GM18861 (cell line): ENCODE data around the gene GIMAP5.

Source experiments
- ATAC-seq: cut with Tn5 transposase; IDR thresholded peaks from one replicate; pipeline ENCODE4 v1.9.1; 2021; ENCODE audit not compliant: unreplicated experiment

Gene GIMAP5

DNA sequence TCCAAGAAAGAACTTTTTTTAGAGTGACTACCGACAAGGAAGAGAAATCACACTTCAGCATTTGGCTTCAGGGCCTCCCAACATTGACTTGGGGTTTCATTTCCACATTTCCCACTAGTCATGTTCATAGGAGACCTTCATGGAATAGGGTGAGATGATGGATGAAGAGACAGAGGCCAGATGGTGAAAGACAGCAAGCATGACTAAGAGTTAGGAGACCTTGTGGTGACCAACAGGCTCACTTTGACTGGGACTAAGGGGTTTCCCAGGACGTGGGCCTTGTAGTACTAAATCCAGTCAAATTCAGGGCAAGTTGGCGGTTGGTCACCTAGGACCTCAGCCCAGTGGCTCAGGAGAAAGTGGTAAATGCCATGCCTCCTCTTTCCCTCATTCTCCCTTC is 3.0 kb upstream of the GIMAP5 start:
- no peak for ATAC-seq

DNA sequence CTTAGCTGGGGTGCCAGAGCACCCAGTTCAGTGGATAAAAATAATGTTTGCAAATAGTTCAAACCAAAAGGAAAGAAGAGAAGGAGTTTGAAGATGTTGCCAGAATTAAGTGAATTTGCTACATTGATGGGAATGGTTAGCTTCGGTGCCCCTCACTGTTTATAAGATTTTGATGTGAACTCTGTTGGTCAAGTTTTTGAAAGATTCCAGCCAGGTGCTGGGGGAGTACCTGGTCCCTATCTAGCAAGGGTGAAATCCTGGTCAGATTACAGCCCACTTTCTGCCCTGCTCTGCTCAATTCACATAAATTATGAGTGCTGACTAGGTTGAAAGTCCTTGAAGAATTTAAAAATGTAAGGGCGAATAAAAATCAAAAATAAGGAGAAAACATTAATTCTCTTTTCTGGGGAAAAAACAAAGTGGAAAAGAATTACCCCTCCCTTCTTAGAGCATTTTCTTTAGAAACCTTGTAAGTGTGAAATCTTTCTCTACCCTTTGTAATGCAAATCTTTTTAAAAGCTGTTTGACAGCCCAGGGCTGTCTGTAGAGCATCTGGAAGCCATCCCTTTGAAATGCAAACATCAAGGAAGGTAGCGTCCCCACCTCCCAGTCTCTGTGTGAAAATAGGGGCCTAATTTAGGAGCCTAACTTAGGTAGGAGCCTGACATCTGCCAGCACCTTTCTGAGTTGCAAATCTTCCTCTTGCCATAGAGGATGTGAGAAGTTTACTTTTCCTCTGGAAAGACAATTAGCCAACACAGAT is 1.4 kb upstream of the GIMAP5 start:
- no peak for ATAC-seq

DNA sequence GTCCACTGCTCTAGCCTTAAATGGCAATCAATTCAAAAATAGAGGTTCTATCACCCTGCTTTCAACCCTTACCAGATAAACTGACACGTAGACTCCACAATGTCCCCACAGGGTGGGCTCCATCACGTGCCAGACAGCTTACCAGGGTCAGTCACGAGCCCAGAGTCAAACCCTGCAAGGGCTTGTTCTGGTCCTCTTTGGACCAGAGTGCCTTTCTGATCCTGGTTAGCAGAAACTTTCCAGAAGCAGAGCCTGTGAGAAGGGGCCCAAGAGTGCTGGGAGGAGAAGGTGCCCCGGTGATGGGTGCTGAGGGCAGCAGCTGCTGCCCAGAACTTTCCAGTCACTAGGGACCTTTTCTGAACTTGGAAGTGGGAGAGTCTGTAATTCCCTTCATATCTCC is 354 bp upstream of the GIMAP5 start:
- no peak for ATAC-seq

DNA sequence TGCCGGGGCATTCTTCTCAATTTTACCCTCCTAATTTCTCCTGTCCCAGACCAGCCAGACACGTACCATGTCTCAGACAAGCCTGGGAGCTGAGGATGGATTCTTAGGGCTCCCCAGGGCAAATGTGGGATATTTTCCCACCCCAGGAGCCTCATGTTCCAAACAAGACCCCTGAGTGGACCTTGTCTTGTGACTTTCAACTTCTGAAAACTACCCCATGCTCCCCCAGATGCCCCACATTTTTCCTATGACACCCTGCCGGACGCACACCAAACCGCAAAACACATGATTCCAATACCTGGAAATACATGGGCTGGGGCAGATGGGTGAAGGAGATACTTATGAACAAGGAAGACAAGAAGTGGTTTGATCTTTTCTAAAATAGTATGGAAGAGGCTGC is 874 bp downstream of the GIMAP5 start:
- ATAC-seq: no peak

DNA sequence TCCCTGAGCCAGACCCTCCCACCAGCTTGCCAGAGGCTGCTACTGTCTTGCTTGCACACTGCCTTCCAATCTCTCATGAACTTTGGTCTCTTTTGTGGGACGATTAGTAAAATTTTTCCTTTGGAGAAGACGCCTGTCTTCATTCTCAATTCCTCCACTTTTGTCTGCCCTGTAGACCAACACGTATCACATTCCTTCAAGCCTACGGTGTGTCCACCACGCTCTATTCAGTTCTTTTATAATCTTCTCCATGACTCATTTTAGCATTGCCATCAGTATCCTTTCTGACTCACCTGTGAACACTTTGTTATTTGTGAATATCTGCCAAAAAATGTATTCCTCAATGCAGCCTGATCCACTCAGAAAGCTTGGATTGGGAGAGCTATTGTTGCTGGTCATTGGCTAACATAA is 1.4 kb downstream of the GIMAP5 start:
- no peak for ATAC-seq

DNA sequence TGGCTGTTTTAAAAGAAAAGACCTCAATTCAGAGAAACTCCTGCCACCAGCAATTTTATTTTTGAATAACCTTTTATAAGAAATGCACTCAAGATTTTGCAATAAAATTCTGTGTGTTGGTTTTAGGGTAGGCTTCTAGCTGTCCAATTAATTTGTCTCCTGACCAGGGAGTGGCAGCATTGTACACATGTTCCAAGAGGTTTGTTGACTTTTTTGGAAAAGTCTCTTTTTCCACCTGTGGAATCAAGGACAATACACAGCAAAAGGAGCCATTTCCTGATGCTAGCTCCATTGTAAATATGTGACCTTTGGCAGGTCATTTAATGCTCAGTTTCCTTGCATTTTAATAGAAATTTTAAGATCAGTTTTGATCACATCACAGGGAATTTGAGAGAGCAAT is 1.8 kb downstream of the GIMAP5 start:
- no peak for ATAC-seq

DNA sequence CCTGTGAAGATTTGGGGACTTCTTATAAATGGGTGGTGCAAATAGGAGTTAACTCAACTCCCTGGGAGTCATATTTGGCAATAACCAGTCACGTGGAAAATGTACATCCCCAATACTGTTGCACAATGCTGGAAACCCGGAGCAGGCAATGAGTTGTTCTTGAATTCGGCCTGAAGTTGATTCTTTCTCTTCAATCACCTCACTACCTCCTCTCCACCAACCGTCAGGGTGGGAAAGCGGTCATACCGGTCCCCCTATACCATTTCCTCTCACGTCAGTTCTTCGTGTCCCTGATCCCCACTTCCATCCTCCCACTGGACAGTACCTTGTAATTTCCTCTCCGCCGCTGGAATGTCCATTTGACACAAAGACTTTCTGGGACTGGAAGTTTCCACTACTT is 2.8 kb downstream of the GIMAP5 start:
- ATAC-seq: no peak

DNA sequence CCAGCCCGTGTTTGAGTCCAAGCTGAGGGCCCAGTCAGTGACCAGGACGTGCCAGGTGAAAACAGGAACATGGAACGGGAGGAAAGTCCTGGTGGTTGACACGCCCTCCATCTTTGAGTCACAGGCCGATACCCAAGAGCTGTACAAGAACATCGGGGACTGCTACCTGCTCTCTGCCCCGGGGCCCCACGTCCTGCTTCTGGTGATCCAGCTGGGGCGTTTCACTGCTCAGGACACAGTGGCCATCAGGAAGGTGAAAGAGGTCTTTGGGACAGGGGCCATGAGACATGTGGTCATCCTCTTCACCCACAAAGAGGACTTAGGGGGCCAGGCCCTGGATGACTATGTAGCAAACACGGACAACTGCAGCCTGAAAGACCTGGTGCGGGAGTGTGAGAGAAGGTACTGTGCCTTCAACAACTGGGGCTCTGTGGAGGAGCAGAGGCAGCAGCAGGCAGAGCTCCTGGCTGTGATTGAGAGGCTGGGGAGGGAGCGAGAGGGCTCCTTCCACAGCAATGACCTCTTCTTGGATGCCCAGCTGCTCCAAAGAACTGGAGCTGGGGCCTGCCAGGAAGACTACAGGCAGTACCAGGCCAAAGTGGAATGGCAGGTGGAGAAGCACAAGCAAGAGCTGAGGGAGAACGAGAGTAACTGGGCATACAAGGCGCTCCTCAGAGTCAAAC is 5.2 kb downstream of the GIMAP5 start:
- no peak for ATAC-seq

DNA sequence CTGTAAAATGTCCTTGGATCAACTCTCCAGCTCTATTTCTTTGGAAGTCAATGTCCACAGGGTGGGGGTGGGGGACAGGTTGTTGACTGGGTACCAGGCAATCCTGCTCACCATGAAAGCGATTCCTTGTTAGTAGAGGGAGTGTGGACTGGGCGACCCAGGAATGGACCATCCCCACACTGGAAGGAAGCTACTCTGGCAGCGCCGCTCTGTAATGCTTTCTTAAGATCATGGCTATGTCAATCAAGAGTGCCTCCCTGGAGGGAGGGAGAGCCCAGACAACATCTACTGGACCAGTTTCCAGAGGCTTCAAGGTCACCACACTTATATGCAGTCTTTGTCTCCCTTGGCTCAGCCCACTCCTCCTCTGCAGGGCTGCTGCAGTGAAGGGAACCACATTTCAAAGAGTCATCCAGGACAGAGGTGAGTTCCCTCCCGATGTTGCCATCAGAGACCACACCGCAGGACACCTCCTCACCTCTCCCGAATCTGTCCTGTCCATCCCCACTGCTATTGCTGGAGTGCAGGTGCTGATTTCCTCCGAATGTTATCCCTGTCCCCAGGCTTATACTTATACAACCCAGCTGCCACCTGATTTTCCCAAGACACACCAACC is 6.9 kb downstream of the GIMAP5 start:
- ATAC-seq: no peak

DNA sequence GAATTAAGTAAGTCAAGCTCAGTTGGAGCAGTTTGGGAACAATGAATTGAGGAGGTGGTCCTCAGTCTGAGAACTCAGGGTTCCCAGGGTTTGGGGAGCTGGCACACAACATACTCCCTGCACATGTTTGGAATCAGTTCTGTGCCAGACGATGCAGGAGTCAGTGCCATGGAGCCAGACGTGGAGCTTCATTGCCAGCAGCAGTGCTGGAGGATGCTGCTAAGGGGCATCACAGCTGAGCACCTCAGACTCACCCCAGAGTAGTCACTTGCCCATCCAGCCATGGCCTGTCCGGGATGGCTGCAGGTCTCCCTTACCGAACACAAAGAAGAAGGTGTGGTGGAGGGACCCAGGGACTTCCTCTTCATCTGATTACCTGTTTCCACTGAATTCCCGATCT is 7.9 kb downstream of the GIMAP5 start:
- no peak for ATAC-seq

DNA sequence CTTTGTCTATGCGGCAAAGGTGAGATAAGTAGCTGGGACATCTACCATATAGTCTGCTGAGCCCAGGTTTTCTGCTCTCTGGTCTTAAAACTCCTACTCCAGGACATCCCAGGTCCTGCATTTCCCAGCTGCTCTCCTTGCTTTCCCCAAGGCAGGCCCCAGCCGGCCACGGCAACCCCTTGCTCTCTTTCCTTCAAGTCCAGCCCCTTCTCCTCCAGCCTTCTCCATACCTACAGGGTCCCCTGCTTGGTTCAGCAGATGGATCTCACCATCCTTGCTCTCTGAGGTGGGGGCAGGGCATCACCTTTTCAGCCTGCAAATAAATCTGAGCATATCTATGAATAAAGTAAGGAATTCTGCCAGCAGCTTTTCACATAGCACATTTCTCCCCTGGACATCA is 8.7 kb downstream of the GIMAP5 start:
- no peak for ATAC-seq

DNA sequence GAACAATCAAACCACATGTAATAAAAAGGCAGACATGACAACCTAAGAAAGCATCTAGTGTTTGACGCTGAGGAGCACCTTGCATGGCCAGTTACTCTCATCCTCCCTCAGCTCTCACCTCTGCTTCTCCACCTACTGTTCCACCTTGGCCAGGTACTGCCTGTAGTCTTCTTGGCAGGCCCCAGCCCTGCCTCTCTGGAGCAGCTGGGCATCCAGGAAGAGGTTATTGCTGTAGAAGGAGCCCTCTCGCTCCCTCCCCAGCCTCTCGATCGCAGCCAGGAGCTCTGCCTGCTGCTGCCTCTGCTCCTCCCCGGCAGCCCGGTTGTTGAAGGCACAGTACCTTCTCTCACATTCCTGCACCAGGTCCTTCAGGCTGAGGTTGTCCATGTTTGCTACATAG is 9.7 kb downstream of the GIMAP5 start:
- no peak for ATAC-seq

DNA sequence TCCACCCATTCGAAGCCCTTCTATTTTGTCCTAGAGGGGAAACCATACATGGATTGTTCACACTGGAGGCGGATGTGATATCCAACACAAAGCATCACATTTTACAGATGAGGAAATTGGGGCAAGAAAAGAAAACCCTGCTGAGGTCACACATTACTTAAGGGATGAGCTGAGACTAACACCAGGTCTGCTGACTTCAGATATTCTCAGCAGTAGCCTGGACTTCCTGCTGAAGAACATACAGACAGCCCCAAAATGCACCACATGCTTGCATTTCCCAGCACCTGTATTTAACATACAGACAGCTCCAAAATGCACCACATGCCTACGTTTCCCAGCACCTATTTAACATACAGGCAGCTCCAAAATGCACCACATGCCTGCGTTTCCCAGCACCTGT is 11.2 kb downstream of the GIMAP5 start:
- ATAC-seq: no peak

DNA sequence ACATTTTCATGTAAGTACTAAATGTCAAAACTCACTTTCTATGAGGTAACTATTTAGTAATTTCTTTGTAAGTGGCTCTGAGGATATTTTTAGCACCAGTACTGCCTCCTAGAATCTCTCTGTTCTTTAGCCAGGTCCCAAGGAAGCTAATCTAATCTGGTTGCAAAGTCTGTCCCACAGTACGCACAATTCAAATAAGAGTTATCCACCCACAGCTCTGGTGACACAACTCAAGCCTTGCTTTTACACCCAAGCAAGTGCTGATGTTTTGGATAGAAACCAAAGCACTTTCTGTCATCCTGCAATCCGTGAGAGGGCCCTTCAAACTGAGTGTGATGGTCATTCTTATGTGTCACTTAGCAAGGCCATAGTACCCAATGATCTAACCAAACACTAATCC is 14.5 kb downstream of the GIMAP5 start:
- no peak for ATAC-seq

DNA sequence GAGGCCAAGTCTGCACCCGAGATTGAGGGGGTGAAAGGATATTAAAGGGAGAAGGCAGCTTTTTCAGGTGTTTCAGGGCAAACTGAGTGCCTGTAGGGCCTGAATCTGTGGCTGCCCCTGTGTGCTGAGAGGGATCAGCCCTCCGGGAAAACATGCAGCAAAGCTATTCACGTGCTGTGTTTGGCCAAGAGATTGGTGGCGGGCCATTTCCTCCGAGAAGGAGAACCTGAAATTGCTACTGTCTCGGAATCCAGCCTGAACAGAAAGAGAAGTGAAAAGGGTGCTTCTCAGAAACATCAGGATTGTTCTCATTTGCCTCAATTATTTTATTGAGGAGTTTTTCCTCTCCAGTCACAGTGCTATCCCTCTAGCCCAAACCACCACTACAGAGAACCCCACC is 16.0 kb downstream of the GIMAP5 start:
- no peak for ATAC-seq

DNA sequence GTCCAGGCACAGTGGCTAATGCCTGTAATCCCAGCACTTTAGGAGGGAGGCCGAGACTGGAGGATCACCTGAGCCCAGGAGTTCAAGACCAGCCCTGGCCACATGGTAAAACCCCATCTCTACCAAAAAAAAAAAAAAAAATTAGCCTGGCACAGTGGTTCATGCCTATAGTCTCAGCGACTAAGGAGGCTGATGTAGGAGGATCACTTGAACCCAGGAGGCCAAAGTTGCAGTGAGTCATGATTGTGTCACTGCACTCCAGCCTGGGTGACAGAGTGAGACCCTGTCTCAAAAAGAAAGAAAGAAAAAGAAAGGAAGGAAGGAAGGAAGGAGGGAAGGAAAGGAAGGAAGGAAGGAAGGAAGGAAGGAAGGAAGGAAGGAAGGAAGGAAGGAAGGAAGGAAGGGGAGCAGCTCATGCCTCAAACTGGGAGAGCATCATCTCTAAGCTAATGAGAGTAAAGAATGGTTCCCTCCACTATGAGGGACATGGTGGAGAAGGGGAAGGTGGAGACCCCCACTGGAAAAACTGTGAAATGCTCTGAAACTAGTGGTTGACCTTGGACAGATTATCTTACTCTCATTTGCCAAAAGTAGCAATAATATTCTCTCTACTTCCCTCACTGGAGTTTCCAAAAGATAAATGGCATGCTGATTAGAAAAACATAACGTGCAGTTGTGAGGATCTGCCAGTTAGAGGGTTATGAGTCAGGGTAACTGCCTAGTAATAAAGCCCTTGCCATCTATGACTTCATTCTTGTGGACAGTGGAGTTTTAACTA is 16.8 kb downstream of the GIMAP5 start:
- ATAC-seq: no peak

DNA sequence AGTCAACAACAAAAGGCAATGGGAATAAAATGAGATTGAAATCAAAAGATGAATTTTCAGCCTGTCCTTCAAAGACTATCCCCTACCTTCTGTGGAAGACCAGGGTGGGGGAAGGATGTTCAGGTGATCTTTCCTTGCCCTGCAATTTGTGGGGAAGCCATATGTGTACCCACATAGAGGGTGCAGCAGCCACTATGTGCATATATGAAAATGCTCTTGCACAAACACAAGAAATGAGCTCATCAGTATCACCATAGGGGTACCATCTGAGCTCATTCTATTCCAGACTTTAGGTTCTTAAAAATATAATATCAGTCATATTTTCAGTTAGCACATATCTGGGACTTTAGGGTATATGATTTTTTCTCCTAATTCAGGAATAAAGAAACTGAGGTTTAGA is 17.7 kb downstream of the GIMAP5 start:
- ATAC-seq: no peak

DNA sequence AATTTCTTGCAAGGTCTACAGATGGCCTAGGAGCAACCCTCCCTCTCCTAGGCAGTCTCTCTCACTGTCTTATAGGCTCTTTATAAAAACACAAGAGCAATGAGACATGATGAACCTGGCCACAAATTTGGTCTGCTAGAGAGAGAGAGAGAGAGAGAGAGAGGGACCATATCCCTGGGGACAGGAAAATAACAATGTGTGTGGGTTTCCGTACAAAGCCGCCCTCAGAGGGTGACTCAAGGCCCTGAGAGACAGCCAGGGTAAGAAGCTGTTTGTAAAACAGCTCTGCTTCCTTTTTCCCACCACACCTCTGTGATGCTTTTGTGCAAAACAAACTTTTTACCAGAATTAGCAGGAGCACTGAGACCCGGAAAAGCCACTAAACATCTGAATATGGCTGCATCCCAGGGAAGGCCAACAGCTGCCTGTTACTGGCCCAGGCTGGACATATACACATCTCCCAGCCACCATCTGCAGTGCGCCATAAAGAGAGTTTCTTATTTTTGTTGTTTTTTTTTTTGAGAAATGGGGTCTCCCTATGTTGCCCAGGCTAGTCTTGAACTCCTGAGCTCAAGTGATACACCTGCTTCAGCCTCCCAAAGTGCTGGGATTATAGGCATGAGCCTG is 18.4 kb downstream of the GIMAP5 start:
- peak; percentile 57 for ATAC-seq

DNA sequence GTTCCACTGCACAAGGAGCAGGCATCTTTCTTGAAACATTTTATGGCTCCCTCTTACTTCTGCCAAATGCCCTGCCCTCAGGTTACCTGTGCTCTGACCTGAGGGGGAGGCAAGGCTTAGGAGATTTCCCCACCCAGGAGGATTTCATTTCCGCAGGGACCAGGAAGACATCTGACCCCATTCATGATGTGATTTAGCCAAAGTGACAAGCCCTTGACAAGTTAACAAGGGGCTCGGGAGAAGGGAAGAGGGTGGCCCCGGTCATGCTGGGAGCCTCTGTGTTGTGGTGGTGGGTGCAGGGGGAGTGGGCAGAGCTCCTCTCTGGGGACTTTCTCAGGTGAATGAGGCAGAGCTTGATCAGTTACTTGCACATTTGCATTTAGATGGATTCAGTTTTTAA is 18.9 kb downstream of the GIMAP5 start:
- ATAC-seq: no peak

DNA sequence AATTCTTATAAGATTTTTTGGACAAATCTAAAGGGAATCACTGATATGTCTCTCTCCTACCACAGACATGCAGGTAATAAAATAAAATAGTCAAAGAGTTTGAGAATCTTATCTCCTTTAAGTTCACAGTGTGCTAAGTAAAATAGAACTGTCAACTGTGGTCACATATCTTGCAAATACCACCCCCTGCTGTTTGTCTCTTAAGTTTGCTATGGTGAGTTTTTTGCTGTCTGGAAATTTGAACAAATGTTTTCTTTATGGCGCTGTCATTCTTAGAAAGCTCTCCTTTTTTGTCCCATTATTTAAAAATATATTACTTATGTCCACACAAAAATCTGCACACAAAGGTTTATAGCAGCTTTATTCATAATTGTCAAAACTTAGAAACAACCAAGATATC is 19.6 kb downstream of the GIMAP5 start:
- ATAC-seq: no peak

DNA sequence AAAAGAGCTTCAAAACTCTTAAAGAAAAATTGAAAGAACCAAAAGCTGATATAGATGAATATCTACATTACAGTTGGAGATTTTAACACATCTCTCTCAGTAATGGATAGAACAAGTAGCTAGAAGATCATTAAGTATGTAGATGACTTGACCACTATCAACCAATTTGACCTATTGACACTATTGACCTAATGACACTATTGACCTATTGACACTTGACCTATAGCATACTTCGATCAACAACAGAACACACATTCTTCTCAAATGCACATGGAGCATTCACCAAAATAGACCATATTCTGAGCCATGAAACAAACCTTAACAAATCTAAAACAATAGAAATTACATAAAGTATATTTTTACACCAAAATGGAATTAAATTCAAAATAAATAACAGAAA is 22.3 kb downstream of the GIMAP5 start:
- no peak for ATAC-seq
